Upper lobe of right lung (tissue), 1 donor: ENCODE data around the gene URM1. TPM values are rescaled to one million over a fixed set of nuclear protein-coding genes. Genes with fewer than 3 reads are reported as not detected.

Source experiments
- ATAC-seq: fragments of 200-7000 bp; cut with Tn5 transposase; one replicate; pipeline ENCODE4 v1.9.1; 2020; ENCODE audit warnings: mild to moderate bottlenecking, moderate library complexity
- DNase-seq: peaks from one replicate; pipeline ENCODE4 v3.0.0-alpha.2; 2020
- H3K27ac ChIP-seq: fragments of 200-600 bp; one replicate; pipeline ENCODE4 v1.8.0; 2022
- H3K27me3 ChIP-seq: fragments of 200-600 bp; one replicate; pipeline ENCODE4 v1.8.0; 2022; ENCODE audit warnings: mild to moderate bottlenecking
- H3K36me3 ChIP-seq: fragments of 200-600 bp; one replicate; pipeline ENCODE4 v1.8.0; 2022
- H3K4me1 ChIP-seq: fragments of 200-600 bp; one replicate; pipeline ENCODE4 v1.8.0; 2022
- H3K4me3 ChIP-seq: fragments of 200-600 bp; one replicate; pipeline ENCODE4 v1.8.0; 2022; ENCODE audit warnings: mild to moderate bottlenecking
- H3K9me3 ChIP-seq: fragments of 200-600 bp; one replicate; pipeline ENCODE4 v1.8.0; 2022
- intact Hi-C: fragments of 100-400 bp; cut with DNase I; formaldehyde crosslinking; loops from one replicate; pipeline ENCODE4 v1.11.0; 2022
- total RNA-seq: library from RNA; stranded (reverse); fragmentation: NEBNext Ultra II Directional; extraction: Animal tissue kit (Norgen Biotek cat#: 25700); gene quantifications from one replicate; pipeline ENCODE4 v1.2.1, GENCODE V29; 2021
- TF ChIP-seq, protein P1 (sequence below): fragments of 200-600 bp; IDR thresholded peaks from one replicate; pipeline ENCODE4 v1.8.0; 2022; ENCODE audit warnings: antibody characterized with exemption
- donor health status: DM: no; HTN: yes; CAD: no; lungs with severe emphysema.

URM1 gene
- total RNA-seq, 1 donor from 2014 or later = 56.5 TPM

GRCh38 chr9:128415281-128415680 is 44.1 kb downstream of the URM1 start:
- H3K27ac ChIP-seq = no peak overlapping the region
- no peaks in the 10 kb centered on the region for H3K36me3 ChIP-seq
- no peaks in the 10 kb centered on the region for H3K9me3 ChIP-seq
- TF ChIP-seq, protein P1, sequence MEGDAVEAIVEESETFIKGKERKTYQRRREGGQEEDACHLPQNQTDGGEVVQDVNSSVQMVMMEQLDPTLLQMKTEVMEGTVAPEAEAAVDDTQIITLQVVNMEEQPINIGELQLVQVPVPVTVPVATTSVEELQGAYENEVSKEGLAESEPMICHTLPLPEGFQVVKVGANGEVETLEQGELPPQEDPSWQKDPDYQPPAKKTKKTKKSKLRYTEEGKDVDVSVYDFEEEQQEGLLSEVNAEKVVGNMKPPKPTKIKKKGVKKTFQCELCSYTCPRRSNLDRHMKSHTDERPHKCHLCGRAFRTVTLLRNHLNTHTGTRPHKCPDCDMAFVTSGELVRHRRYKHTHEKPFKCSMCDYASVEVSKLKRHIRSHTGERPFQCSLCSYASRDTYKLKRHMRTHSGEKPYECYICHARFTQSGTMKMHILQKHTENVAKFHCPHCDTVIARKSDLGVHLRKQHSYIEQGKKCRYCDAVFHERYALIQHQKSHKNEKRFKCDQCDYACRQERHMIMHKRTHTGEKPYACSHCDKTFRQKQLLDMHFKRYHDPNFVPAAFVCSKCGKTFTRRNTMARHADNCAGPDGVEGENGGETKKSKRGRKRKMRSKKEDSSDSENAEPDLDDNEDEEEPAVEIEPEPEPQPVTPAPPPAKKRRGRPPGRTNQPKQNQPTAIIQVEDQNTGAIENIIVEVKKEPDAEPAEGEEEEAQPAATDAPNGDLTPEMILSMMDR = no peak
- H3K27me3 ChIP-seq = peaks cover 14% of the 10 kb centered on the region
- H3K4me3 ChIP-seq = no peak overlapping the region
- ATAC-seq (no peak), DNase-seq (no peak)
- H3K4me1 ChIP-seq = peaks cover 12% of the 10 kb centered on the region
- intact Hi-C loops = no loop called here

DNA sequence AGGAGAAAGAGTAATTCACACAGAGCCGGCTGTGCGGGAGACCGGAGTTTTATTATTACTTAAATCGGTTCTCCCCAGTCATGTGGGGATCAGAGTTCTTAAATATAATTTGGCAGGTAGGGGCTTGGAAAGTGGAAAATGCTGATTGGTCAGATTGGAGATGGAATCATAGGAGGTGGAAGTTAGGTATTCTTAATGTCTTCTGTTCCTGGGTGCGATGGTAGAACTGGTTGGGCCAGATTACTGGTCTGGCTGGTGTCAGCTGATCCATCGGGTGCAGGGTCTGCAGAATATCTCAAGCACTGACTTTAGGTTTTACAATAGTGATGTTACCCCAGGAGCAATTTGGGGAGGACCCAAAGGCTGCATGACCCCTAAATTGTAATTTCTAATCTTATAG is 44.8 kb downstream of the URM1 start:
- no peak overlapping the region for H3K27ac ChIP-seq
- no peak for DNase-seq
- peaks cover 14% of the 10 kb centered on the region for H3K27me3 ChIP-seq
- no peak overlapping the region for H3K4me3 ChIP-seq
- peaks cover 14% of the 10 kb centered on the region for H3K4me1 ChIP-seq
- H3K9me3 ChIP-seq = no peaks in the 10 kb centered on the region
- intact Hi-C loops = no loop called here
- no peaks in the 10 kb centered on the region for H3K36me3 ChIP-seq
- TF ChIP-seq, protein P1 = no peak
- ATAC-seq = no peak

- TF ChIP-seq, protein P1 = no peak
- Histone ChIP-seq H3K4me1 (peaks cover 18% of the 10 kb centered on the region), H3K9me3 (no peaks in the 10 kb centered on the region), H3K4me3 (no peak overlapping the region), H3K27me3 (peaks cover 14% of the 10 kb centered on the region), H3K27ac (no peak overlapping the region), H3K36me3 (no peaks in the 10 kb centered on the region)
- intact Hi-C loops = no loop called here
- ATAC-seq = no peak
- no peak for DNase-seq
Observed at GRCh38 chr9:128416432-128417019, 45.4 kb downstream of the URM1 start.

DNA sequence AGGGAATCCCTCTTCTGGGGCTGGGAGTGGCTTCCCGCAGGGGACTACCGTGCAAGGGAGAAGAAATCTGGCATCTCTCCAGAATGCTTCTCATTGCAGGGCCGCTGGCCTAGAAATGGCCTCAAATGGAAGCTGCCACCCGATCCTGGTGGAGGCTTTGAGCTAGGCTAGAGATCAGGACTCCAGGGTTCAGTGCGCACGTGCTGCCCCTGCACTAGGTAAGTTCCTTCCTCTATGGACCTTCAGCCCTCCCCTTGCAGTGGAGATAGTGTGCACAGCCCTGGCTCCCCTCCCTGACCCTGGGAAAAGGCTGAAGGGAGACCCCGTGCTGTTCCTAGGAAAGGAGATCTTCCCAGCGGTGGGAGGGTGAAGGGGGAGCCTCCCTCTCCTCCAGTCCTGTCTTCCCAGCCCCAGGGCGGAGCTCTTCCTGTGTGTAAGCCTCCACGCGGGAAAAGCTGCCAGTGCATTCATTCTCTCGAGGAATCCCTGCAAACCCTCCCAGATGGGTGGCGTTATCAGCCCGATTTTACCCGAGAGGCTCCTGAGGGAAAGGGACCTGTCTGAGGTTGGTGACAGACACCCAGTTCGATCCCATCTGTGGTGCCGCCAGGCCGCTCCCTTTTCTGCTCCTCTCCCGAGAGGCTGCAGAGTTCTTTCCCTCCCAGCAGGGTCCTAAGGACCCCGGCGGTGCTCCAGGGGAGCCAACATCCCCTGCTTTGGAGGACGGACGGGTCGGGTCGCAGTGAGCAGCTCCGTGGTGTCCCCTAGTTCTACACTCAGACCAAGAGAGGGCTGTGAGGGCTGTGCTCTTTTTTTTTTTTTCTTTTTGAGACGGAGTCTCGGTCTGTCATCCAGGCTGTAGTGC is 48.1 kb downstream of the URM1 start:
- Histone ChIP-seq H3K4me3 (peak overlapping the region; percentile 91), H3K36me3 (no peaks in the 10 kb centered on the region), H3K4me1 (peaks cover 18% of the 10 kb centered on the region), H3K9me3 (no peaks in the 10 kb centered on the region), H3K27me3 (peaks cover 9% of the 10 kb centered on the region), H3K27ac (no peak overlapping the region)
- TF ChIP-seq, protein P1 = no peak
- ATAC-seq (no peak), DNase-seq (no peak)
- intact Hi-C loops = no loop called here

DNA sequence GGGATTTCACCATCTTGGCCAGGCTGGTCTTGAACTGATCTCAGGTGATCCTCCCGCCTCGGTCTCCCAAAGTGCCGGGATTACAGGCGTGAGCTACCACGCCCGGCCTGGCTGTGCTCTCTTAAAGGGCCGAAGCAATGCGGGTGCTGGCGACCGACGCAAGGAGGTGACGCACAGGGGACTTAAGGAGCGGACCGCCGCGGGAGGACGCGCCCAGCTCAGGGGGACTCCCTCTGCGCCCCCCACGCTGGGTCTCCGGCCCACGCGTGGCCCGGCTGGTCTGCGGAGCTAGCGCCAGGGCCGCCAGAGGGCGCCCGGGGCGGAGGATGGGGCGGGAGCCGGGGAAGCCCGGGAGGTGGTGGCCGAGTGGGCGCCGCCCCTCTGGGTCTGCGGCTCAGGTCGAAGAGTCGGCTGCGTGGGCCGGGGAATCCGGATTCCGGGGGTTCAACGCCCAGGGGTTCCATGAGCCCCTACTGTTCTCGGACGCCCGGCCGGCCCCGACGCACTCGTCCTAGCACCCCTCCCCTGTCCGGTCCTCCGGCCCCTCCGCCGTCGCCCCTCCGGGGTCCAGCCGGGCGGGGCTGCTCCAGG is 49.0 kb downstream of the URM1 start:
- ATAC-seq (peak; percentile 93), DNase-seq (peak; percentile 87)
- intact Hi-C loops = no loop called here
- Histone ChIP-seq H3K4me1 (peaks cover 18% of the 10 kb centered on the region), H3K36me3 (no peaks in the 10 kb centered on the region), H3K27ac (peak overlapping the region; percentile 65), H3K4me3 (peak overlapping the region; percentile 91), H3K27me3 (peaks cover 8% of the 10 kb centered on the region), H3K9me3 (no peaks in the 10 kb centered on the region)
- TF ChIP-seq, protein P1 = peak; percentile 89
